SK-N-SH (cell line): ENCODE results near the gene PHF20.

Experiments
- CHD2 ChIP-seq: fragments of 150-350 bp; IDR thresholded peaks from 2 replicates; pipeline ENCODE4 v1.6.1; 2018; ENCODE audit warnings: low read length; ENCODE audit not compliant: partially characterized antibody
- POLR2AphosphoS5 ChIP-seq: IDR thresholded peaks from 2 replicates; pipeline ENCODE4 v1.6.1; 2012; ENCODE audit warnings: low read depth, low read length
- SIN3A ChIP-seq: IDR thresholded peaks from 2 replicates; pipeline ENCODE4 v1.6.1; 2012; ENCODE audit warnings: low read depth, mild to moderate bottlenecking, low read length, moderate library complexity, borderline replicate concordance
- TAF1 ChIP-seq: IDR thresholded peaks from 2 replicates; pipeline ENCODE4 v1.6.1; 2012; ENCODE audit warnings: low read depth, mild to moderate bottlenecking, low read length, moderate library complexity, borderline replicate concordance
- TF ChIP-seq, protein P1 (sequence below): fragments of 200-600 bp; sonication (generic); IDR thresholded peaks from 2 replicates; pipeline ENCODE4 v1.6.1; 2017; ENCODE audit warnings: antibody characterized with exemption, mild to moderate bottlenecking, moderate library complexity

DNA sequence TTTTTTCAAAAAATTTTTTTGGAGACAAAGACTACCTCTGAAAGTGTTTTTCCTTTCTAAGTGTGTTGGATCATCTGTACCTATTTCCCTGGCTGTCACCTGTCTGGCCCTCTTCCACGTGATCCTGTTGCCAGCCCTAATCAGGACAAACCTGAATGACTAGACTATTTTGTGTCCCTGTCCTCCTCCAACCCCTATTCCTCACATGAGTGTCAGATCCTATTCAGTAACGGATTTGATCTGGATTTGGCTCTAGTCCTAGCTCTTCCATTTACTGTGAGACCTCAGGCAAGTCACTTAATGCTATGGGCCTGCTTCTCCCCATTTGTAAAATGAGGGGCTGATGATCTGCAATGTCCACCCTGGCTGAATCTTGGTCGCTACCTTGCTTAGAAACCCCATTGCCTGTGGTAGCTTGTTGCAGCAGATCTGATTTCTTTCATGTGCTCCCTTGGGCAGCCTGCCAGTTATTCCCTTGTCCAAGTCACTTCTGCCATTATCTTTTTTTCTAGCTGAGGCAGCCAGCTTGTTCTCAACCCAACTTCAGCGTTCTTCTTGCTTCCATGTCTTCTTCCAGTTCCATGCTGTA, 4.8 kb downstream of the PHF20 start:
- TF ChIP-seq, protein P1, sequence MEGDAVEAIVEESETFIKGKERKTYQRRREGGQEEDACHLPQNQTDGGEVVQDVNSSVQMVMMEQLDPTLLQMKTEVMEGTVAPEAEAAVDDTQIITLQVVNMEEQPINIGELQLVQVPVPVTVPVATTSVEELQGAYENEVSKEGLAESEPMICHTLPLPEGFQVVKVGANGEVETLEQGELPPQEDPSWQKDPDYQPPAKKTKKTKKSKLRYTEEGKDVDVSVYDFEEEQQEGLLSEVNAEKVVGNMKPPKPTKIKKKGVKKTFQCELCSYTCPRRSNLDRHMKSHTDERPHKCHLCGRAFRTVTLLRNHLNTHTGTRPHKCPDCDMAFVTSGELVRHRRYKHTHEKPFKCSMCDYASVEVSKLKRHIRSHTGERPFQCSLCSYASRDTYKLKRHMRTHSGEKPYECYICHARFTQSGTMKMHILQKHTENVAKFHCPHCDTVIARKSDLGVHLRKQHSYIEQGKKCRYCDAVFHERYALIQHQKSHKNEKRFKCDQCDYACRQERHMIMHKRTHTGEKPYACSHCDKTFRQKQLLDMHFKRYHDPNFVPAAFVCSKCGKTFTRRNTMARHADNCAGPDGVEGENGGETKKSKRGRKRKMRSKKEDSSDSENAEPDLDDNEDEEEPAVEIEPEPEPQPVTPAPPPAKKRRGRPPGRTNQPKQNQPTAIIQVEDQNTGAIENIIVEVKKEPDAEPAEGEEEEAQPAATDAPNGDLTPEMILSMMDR: no peak
- TF ChIP-seq SIN3A (no peak), TAF1 (no peak), POLR2AphosphoS5 (no peak), CHD2 (no peak)
